PFSK-1 (cell line): ENCODE measurements around the gene KRT73.

ENCODE experiments used
- FOXP2 ChIP-seq: optimal IDR thresholded peaks from 2 replicates; pipeline ENCODE3; 2011; ENCODE audit warnings: borderline replicate concordance, control low read depth, inconsistent platforms; ENCODE audit not compliant: insufficient read depth; ENCODE audit errors: extremely low read length, extremely low read depth
- POLR2AphosphoS5 ChIP-seq: IDR thresholded peaks from 2 replicates; pipeline ENCODE4 v1.6.1; 2012; ENCODE audit warnings: low read depth, mild to moderate bottlenecking, control low read depth, low read length, moderate library complexity
- REST ChIP-seq, 2 experiments: IDR thresholded peaks; 2 replicates each; pipeline versions ENCODE4 v1.6.1 to v1.8.0; 2011 to 2012; ENCODE audit warnings: low read depth in 2 of 2, low read length in 2 of 2, control low read depth in 1 of 2, inconsistent platforms in 1 of 2, mild to moderate bottlenecking in 1 of 2, moderate library complexity in 1 of 2; ENCODE audit not compliant: insufficient read depth in 1 of 2
- SIN3A ChIP-seq: IDR thresholded peaks from 2 replicates; pipeline ENCODE4 v1.6.1; 2012; ENCODE audit warnings: mild to moderate bottlenecking, low read length, moderate library complexity, borderline replicate concordance; ENCODE audit not compliant: insufficient read depth
- TAF1 ChIP-seq: IDR thresholded peaks from 2 replicates; pipeline ENCODE4 v1.6.1; 2012; ENCODE audit warnings: low read length, control low read depth, borderline replicate concordance; ENCODE audit not compliant: insufficient read depth

The KRT73 gene

DNA sequence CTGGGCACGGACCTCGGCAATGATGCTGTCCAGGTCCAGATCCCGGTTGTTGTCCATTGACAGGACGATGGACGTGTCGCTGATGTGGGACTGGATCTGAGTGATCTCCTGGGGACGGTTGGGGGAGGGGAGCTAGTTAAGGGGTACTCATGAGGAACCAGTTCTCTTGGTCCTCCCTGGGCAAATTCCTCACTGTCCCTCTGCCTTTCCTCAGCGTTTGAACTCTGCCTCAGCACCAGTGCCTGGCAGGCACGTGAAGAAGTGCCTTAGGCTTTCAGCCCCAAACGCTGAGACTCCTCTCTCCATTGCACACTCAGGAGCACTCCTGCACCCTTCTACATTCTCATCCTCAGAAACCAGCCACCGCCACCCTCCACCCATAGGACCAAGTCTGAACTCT lies 26.8 kb downstream of the KRT73 start:
- no peak for TF ChIP-seq SIN3A
- no peak for TF ChIP-seq POLR2AphosphoS5
- TF ChIP-seq FOXP2, result no peak
- no peak for TF ChIP-seq REST (IDR thresholded peaks at IDR 0.05; ENCODE audit: insufficient read depth in 1 of 2, low read depth in 2 of 2, low read length in 2 of 2)
- no peak for TF ChIP-seq TAF1

DNA sequence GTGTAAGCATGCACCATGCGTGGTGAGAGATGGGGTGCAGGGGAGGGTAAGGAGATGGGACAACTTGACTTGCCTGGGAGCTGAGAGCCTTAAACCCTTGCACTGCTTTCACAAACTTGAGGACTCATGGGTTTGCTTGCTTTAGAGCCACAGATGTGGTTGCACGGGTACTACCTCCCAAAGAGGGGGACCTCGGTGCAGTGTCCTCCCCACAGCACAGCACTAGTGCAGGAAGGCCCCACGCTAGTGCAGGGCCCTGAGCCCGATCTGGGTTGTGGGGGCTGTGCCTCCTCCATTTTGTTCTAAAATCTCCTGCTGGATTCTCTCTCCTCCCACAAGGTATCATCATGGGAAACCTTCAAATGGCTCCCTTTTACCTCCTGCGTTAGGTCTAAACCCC lies 28.3 kb downstream of the KRT73 start:
- no peak for TF ChIP-seq POLR2AphosphoS5
- TF ChIP-seq FOXP2, result no peak
- no peak for TF ChIP-seq TAF1

GRCh38 chr12:52587563-52587962 lies 30.8 kb downstream of the KRT73 start:
- no peak for TF ChIP-seq POLR2AphosphoS5
- no peak for TF ChIP-seq SIN3A
- TF ChIP-seq FOXP2, result no peak
- no peak for TF ChIP-seq REST (IDR thresholded peaks at IDR 0.05; ENCODE audit: insufficient read depth in 1 of 2, low read depth in 2 of 2, low read length in 2 of 2)
- TF ChIP-seq TAF1, result no peak

- TF ChIP-seq REST (IDR thresholded peaks at IDR 0.05; ENCODE audit: insufficient read depth in 1 of 2, low read depth in 2 of 2, low read length in 2 of 2) (no peak), FOXP2 (no peak), SIN3A (no peak), TAF1 (no peak)
Observed at GRCh38 chr12:52585946-52586345, 32.4 kb downstream of the KRT73 start.

DNA sequence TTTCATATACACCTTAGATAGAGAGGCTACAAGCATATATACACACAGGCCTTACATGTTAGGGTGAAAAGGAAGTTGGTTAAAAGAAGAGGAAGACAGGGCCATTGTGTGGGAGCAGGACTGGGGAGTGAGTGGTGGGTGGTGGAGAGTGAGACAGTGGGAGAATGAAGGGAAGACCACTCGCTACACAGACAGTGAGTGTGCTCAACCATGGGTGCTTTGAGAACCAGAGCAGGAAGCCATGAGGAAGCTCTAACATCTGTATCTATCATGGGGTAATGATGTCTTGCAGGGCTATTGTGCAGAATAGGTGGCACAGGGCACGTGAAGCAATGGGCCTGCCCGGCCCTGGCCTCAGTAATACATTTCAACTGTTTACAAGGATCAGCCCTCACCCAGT lies 33.3 kb downstream of the KRT73 start:
- TF ChIP-seq FOXP2, result no peak
- no peak for TF ChIP-seq SIN3A
- no peak for TF ChIP-seq POLR2AphosphoS5
- no peak for TF ChIP-seq REST (IDR thresholded peaks at IDR 0.05; ENCODE audit: insufficient read depth in 1 of 2, low read depth in 2 of 2, low read length in 2 of 2)
- TF ChIP-seq TAF1, result no peak
